Neural progenitor cell (in vitro differentiated cells): Measurements from ENCODE around the gene KPNA4.

ENCODE experiments used
- EZH2 ChIP-seq: fragments of 200-600 bp; sonication (generic); IDR thresholded peaks from 2 replicates; pipeline ENCODE4 v1.6.1; 2017; ENCODE audit warnings: antibody characterized with exemption, mild to moderate bottlenecking, moderate library complexity
- EZH2phosphoT487 ChIP-seq: fragments of 200-600 bp; sonication (generic); IDR thresholded peaks from 2 replicates; pipeline ENCODE4 v1.6.1; 2017; ENCODE audit warnings: antibody characterized with exemption
- TF ChIP-seq, protein P1 (sequence below): fragments of 200-600 bp; sonication (generic); IDR thresholded peaks from 2 replicates; pipeline ENCODE4 v1.5.1; 2017; ENCODE audit warnings: antibody characterized with exemption, mild to moderate bottlenecking

DNA sequence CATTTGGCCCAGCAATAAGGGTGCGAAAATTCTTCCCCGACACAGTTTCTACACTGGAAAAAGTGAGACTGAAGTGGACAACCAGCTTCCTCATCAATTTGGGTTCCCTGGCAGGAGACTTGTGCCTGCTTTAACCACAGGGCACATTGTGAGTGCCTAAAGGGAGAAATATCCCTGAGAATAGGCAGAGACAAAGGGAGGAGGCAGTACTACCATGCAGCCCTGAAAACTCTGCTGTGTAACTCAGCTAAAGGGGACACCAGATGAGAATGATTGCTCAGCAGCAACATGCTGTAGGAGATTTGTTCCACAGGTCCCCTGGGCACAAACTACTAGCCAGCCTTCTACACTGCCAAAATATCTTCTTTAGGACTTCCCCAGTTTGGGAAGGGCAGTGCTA, 15.6 kb upstream of the KPNA4 start:
- TF ChIP-seq, protein P1, sequence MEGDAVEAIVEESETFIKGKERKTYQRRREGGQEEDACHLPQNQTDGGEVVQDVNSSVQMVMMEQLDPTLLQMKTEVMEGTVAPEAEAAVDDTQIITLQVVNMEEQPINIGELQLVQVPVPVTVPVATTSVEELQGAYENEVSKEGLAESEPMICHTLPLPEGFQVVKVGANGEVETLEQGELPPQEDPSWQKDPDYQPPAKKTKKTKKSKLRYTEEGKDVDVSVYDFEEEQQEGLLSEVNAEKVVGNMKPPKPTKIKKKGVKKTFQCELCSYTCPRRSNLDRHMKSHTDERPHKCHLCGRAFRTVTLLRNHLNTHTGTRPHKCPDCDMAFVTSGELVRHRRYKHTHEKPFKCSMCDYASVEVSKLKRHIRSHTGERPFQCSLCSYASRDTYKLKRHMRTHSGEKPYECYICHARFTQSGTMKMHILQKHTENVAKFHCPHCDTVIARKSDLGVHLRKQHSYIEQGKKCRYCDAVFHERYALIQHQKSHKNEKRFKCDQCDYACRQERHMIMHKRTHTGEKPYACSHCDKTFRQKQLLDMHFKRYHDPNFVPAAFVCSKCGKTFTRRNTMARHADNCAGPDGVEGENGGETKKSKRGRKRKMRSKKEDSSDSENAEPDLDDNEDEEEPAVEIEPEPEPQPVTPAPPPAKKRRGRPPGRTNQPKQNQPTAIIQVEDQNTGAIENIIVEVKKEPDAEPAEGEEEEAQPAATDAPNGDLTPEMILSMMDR: no peak
- TF ChIP-seq EZH2: no peak
- no peak for TF ChIP-seq EZH2phosphoT487
